Amniotic stem cell (primary cell): ENCODE results near the gene ZNF600.
"Not testable (repeated sequence)": the region's sequence is repeated elsewhere in the genome, so short reads cannot be mapped to it uniquely, and the experiment has no call there.

Experiments
- DNase-seq: peaks from one replicate; lab custom pipeline; 2025; lab: John Stamatoyannopoulos, UW

Gene ZNF600

DNA sequence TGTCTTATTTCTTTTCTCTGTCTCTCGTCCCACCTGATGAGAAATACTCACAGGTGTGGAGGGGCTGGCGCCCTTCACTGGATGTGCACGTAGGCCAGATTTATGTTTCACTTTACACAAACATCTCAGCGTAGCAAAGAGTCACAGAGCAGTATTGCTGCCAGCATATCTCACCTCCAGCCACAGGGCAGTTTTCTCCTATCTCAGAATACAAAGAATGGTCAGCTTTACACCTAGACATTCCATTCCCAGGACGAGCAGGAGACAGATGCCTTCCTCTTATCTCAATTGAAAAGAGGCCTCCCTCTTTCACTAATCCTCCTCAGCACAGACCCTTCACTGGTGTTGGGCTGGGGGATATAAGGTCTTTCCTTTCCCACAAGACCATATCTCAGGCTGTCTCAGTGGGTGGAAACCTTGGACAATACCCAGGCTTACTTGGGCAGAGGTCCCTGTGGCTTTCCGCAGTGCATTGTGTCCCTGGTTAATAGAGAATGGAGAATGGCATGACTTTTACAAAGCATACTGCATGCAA, 44.6 kb downstream of the ZNF600 start:
- DNase-seq, result no peak

DNA sequence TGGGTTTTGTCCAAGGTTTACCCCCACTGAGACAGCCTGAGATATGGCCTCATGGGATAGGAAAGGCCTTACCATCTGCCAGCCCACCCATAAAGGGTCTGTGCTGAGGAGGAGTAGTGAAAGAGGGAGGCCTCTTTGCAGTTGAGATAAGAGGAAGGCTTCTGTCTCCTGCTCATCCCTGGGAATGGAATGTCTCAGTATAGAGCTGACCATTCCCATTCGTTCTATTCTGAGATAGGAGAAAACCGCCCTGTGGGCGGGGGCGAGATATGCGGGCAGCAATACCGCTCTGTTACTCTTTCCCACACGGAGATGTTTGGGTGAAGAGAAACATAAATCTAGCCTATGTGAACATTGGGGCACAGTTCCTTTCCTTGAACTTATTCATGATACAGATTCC, 45.2 kb downstream of the ZNF600 start:
- not testable (repeated sequence) for DNase-seq

DNA sequence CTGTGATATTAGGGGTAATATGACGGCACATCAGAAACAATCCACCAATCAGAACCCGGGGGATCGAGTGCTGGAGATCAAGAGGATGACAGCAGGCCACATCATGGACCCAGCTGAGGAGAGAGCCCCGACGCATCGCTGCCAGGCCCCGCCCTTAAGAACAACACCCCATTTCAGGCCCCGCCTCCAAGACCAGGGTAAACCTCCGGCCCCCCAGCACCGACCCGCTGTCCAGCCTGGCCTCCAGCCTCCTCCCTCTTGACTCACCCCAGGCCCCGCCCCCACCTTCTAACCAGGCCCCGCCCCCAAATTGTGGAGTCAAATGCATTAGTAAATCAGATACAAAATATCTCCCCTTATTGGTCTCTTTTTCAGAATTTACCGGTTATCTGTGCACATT, 47.0 kb downstream of the ZNF600 start:
- no peak for DNase-seq

GRCh38 chr19:52735734-52736133, 50.9 kb downstream of the ZNF600 start:
- no peak for DNase-seq

DNA sequence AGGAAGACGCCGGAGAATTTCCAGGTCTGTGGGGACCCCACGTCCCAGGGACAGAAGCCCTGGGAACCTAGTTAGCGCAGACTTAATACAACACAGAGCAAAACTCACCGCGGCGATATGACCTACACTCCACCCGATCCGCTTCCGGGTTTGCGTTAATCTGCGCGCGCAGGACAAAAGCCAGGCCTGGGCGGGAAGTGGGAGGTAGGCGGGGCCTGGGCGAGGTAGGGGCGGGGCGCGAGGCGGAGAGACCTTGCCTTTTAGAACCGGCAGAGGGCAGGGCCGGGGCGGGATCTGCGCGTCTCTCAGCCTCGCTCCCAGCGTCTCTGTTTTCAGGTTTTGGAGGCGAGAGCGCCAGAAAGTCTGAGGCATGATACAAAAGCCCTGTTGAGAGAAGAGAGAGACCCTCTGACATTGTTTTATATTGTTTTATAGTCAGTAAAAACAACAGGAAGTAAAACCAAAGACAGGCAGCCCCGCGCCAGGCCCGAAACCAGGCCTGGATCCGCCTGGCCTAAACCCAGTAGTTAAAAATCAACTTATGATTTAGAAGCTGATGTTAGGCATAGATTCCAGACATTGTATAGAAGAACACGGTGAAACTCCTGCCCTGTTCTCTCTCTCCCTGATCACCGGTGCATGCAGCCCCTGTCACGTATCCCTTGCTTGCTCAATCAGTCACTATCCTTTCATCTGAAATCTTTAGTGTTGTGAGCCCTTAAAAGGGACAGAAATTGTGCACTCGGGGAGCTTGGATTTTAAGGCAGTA, 51.5 kb downstream of the ZNF600 start, which contains the start of gene ZNF611:
Gene ZNF611, minus strand, starts transcription at position 152 of the 769 bp plus-strand sequence. CDS start 19,150 bp downstream, outside the sequence.
- DNase-seq, result peak; percentile 96

DNA sequence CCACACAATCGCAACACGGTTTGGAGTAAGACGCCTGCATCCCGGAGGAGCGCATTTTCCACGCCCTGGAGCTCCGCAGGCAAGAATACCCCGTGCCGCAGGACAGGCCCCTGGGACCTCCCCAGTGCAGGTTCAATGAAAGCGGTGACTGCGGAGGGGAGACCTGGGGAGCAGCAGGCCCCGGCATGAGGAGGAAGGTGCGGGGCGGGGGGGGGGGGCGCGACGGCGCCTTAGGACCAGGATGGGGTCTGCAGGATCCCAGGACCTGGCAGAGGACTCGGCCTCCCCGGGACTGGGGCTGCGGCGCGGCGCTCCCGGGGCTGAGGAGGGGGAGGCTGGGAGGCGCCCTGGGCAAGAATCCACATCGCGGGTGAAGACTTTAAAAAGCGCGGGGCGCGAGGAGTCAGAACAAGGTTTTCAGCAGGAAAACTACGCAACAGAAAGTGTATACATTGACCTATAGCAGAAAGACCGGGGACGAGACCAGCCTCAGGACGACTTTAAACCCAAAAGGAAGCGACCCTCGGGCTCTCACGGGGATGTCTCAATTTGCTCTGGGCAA, 52.2 kb downstream of the ZNF600 start:
- no peak for DNase-seq

DNA sequence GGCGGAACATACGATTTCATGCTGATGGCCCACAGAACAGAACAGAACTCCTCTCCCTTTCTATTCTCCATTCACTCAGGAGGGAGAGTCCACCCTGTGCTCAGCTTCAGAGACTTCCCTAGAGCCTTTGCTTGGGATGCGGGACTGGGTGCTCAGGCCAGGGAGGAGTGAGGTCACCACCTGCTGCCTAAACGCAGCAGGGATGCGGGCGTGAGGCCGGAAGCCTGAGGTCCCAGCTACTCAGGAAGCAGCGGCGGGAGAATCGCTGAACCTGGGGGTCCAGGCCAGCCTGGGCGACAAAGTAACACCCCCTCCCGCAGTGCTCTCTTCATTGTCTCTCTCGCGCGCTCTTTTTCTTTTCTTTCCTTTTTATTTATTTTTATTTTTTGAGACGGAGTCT, 60.5 kb downstream of the ZNF600 start:
- DNase-seq, result not testable (repeated sequence)

- no peak for DNase-seq
These were observed 61.0 kb downstream of the ZNF600 start for GRCh38 chr19:52725528-52725961.

DNA sequence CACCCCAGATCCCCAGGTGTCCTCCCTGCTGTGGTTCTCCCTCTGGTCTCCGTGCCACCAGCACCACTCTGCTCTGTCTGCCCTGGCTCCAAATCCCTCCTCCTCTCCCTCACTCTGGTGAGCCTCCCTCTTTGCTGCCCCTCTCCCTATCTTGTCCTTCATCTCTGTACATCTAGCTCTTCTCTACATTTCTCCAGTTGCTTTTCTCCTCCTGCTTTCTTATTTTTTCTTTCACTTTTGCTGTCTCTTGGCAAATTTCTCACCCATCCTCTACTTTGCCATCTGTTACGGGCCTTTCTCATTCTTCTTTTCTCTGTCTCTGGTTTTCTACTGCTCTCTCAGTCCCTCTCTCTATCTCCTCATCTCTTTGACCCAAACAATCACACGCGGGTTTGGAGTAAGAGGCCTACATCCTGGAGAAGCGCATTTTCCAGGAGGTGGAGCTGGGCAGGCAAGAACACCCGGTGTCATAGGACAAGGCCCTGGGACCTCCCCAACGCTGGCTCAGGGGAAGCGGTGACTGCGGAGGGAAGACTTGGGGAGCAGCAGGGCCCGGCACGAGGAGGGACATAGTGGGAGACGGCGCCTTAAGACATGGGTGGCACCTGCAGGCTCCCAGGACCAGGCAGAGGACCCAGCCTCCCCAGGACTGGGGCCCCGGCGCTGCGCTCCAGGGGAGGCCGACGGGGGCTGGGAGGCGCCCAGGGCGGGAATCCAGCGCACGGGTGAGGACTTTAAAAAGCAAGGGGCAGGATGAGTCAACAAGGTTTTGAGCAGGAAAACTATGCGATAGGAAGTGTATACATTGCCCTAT, 61.7 kb downstream of the ZNF600 start:
- no peak for DNase-seq

DNA sequence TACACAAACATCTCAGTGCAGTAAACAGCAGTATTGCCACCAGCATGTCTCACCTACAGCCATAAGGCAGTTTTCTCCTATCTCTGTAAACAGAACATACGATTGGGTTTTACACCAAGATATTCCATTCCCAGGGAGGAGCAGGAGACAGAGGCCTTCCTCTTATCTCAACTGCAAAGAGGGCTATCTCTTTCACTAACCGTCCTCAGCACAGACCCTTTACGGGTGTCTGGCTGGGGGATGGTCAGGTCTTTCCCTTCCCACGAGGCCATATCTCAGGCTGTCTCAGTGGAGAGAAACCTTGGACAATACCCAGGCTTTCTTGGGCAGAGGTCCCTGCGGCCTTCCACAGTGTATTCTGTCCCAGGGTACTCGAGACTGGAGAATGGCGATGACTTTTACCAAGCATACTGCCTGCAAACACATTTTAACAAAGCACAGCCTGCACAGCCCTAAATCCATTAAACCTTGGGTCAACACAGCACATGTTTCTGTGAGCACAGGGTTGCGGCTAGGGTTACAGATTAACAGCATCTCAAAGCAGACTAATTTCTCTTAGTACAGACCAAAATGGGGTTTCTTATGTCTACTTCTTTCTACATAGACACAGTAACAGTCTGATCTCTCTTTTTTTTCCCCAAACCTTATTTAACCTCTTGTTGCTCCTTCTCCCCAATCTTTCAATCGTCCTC, 62.5 kb downstream of the ZNF600 start:
- DNase-seq, result not testable (repeated sequence)

DNA sequence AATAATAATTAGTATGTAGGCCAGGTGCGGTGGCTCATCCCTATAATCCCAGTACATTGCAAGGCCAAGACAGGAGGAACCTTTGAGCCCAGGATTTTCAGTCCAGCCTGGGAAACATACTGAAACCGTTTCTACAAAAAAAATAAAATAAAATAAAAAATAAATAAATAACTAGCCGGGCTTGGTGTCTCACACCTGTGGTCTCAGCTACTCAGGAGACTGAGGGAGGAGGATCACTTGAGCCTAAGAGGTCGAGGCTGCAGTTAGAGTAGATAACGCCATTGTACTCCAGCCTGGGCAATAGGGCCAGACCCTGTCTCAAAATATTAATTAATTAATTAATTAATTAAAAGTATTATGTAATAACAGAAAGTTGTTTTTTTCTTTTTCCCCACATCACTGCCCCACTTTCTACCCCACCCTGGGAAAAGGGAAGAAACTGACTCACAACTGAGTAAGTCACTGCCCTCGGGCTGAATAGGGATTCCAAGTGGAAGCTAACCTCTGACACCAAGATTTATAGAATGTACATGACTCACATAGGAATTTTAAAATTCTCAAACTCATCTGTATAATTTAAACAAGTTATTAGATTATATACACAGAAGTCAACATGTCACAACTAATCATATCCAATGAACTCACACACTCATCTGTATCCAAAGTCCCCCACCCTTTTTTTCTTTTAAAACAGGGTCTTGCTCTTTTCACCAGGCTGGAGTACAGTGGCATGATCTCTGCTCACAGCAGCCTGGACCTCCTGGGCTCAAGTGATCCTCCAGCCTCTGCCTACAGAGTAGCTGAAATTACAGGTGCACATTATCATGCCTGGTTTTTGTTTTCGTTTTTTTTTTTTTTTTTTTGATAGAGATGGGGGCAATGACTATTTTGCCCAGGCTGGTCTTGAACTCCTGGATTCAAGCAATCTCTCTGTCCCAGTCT, 64.3 kb downstream of the ZNF600 start:
- DNase-seq, result peak; percentile 77

DNA sequence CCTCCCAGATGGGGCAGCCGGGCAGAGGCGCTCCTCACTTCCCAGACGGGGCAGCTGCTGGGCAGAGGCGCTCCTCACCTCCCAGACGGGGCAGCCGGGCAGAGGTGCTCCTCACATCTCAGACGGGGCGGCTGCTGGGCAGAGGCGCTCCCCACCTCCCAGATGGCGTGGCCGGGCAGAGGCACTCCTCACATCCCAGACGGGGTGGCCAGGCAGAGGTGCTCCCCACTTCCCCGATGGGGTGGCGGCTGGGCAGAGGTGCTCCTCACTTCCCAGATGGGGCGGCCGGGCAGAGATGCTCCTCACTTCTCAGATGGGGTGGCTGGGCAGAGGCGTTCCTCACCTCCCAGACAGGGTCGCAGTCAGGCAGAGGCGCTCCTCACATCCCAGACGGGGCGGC, 66.0 kb downstream of the ZNF600 start:
- not testable (repeated sequence) for DNase-seq

- no peak for DNase-seq
These were observed 70.1 kb downstream of the ZNF600 start for GRCh38 chr19:52716522-52716921.

DNA sequence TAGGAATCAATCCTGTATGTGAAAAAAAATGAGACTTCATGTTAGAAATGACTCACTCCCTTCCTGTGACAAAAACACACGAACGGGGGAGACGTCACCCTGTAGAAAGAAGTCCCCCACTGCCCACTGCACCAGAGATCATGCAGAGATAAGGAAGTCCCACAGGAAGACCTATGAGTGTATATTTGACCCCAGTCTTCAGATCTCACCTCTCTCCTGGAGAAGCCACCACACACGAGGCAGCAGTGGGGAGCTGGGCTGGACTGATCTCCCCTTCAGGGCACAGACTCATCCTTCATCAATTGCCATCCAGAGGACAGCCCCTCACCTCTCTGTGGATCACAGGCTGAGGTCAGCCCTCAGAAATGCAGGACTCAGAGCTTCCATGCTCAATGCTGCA, 70.7 kb downstream of the ZNF600 start:
- peak; percentile 0 for DNase-seq

DNA sequence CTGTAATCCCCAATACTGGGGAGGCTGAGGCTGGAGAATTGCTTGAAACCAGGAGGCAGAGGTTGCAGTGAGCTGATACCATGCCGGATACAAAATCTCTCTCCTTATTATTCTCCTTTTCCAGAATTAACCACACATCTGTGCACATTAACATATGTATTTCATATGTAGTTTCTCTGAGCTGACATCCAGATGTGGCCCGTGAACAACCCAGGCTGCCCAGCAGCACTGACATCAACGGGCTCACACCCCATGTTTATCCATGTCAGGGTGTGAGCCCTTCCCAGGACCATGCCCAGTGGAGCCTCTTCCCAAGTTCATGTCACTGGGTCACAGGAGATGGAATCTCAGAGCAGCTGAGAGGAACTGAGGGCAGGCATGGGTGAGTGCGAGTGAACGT, 71.3 kb downstream of the ZNF600 start:
- not testable (repeated sequence) for DNase-seq
